Colonic mucosa (tissue), 4 donors: ENCODE results near the gene UBE2F. TPM values are rescaled to one million over a fixed set of nuclear protein-coding genes. Genes with fewer than 3 reads are reported as not detected.

Experiments
- DNase-seq: peaks from one replicate; pipeline ENCODE4 v3.0.0-alpha.2; 2020
- H3K27ac ChIP-seq: fragments of 200-600 bp; one replicate; pipeline ENCODE4 v1.8.0; 2021
- H3K27me3 ChIP-seq: fragments of 200-600 bp; one replicate; pipeline ENCODE4 v1.8.0; 2021
- H3K36me3 ChIP-seq: fragments of 200-600 bp; one replicate; pipeline ENCODE4 v1.8.0; 2021
- H3K4me1 ChIP-seq: fragments of 200-600 bp; one replicate; pipeline ENCODE4 v1.8.0; 2021; ENCODE audit warnings: mild to moderate bottlenecking
- H3K4me3 ChIP-seq: fragments of 200-600 bp; one replicate; pipeline ENCODE4 v1.8.0; 2021
- H3K9ac ChIP-seq, 2 donors: one replicate each; pipeline ENCODE4 v1.7.0; 2013; ENCODE audit warnings: control low read depth in 2 of 2, low read depth in 2 of 2, low read length in 2 of 2
- H3K9me3 ChIP-seq: fragments of 200-600 bp; one replicate; pipeline ENCODE4 v1.8.0; 2021
- intact Hi-C: fragments of 100-400 bp; cut with DNase I; formaldehyde crosslinking; loops from one replicate; pipeline ENCODE4 v1.14.1; 2022
- total RNA-seq, 2 donors: library from RNA; stranded (reverse); fragmentation: NEBNext Ultra II Directional in 1 of 2; extraction: Animal tissue kit (Norgen Biotek cat#: 25700) in 1 of 2; gene quantifications; one replicate each; pipeline ENCODE4 v1.2.1, GENCODE V29; 2021
- TF ChIP-seq, protein P1 (sequence below): fragments of 200-600 bp; IDR thresholded peaks from one replicate; pipeline ENCODE4 v1.8.0; 2022; ENCODE audit warnings: antibody characterized with exemption, mild to moderate bottlenecking
- donor health status: healthy.
- donor health status: DM: no; HTN: no; CAD: no.
- donor health status: DM: no; HTN: no; CAD: no.

UBE2F gene
- total RNA-seq, 2 donors from 2014 or later = 51.8 to 54.7 TPM

DNA sequence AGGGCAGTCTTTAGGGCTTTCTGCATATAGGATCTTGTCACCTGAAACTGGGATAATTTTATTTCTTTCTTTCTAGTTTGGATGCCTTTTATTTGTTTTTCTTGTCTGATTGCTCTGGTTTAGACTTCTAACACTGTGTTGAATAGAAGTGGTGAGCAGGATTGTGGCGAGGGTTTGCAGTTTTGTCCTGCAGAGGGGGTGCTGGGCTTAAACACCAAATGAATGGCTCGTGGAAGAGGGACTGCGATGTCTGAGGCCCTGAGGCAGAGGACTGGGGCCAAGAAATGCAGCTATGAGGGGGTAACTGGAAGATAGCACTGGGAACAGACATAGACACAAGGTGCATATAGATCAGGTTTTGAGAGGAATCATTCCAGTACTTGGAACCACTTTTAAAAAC, 20.5 kb downstream of the UBE2F start:
- H3K36me3 ChIP-seq = no peaks in the 10 kb centered on the region
- H3K9me3 ChIP-seq = no peaks in the 10 kb centered on the region
- no peak overlapping the region for H3K27ac ChIP-seq
- no peak overlapping the region for H3K4me3 ChIP-seq
- TF ChIP-seq, protein P1, sequence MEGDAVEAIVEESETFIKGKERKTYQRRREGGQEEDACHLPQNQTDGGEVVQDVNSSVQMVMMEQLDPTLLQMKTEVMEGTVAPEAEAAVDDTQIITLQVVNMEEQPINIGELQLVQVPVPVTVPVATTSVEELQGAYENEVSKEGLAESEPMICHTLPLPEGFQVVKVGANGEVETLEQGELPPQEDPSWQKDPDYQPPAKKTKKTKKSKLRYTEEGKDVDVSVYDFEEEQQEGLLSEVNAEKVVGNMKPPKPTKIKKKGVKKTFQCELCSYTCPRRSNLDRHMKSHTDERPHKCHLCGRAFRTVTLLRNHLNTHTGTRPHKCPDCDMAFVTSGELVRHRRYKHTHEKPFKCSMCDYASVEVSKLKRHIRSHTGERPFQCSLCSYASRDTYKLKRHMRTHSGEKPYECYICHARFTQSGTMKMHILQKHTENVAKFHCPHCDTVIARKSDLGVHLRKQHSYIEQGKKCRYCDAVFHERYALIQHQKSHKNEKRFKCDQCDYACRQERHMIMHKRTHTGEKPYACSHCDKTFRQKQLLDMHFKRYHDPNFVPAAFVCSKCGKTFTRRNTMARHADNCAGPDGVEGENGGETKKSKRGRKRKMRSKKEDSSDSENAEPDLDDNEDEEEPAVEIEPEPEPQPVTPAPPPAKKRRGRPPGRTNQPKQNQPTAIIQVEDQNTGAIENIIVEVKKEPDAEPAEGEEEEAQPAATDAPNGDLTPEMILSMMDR = no peak
- DNase-seq = no peak
- no peaks in the 10 kb centered on the region for H3K4me1 ChIP-seq
- intact Hi-C loops = no loop called here
- H3K9ac ChIP-seq = no peak overlapping the region
- no peaks in the 10 kb centered on the region for H3K27me3 ChIP-seq

DNA sequence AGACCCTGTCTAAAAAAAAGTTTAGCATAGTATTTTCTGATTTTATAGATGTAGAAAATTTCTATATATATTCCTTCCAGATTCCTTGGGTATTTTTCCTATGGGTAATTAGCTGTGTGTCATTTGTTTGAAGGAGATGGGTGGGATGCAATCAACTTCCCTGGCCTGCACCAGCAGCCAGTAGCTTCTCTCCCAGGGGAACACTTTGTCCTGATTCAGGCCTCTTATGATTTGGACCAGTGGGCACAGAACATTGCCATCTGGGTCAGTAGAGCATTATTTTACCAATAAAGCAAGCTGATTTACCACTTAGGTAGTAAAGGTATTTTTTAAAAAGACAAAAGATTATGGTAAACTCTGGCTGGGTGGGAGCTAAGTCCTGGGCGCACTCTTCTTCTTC, 26.9 kb downstream of the UBE2F start:
- intact Hi-C loops = no loop called here
- Histone ChIP-seq H3K4me3 (no peak overlapping the region), H3K9me3 (no peaks in the 10 kb centered on the region), H3K9ac (no peak overlapping the region), H3K36me3 (no peaks in the 10 kb centered on the region), H3K27me3 (no peaks in the 10 kb centered on the region), H3K4me1 (no peaks in the 10 kb centered on the region), H3K27ac (no peak overlapping the region)
- no peak for DNase-seq
- TF ChIP-seq, protein P1 = no peak

DNA sequence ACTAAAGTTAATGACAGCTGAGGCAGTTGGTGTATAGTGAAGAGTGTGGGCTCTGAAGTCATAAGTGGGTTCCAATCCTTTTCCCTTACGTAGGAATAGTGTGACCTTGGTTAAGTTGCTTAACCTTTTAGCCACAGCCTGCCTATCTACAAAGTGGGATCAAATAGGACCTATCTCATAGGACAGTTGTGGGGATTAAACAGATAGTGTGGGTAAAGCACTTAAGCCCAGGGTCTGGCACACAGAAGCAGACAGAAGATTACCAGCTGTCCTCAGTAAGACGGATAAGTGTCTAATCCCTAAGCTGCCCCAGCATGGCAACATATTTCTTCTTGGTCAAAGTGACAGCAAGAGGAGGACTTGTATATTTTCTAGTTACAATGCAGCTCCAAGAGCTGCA, 28.2 kb downstream of the UBE2F start:
- intact Hi-C loops = no loop called here

DNA sequence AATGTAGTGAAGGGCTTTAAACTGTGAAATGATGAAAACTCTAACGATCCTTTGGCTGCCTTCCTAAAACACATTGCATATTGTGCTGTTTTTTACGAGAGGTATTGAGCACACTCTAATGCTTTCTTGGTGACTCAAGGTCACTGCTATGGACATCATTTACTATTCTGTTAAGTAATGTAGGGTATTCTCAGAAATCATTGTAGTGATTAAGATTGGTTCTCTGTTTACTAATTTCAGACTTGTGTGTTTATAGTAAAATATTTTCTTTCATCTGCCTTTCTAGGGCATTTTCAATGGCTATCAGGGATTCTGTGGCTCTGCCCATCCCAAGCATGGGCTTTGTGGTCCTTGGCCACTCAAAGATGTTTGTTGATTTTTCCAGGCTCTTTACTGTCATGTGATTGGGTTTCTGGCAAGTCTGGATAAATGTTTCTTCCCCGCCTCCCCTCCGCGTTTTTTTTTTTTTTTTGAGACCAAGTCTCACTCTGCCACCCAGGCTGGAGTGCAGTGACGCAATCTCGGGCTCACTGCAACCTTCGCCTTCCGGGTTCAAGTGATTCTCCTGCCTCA, 29.3 kb downstream of the UBE2F start:
- Histone ChIP-seq H3K36me3 (no peaks in the 10 kb centered on the region), H3K27me3 (no peaks in the 10 kb centered on the region), H3K9me3 (no peaks in the 10 kb centered on the region), H3K4me1 (no peaks in the 10 kb centered on the region), H3K9ac (no peak overlapping the region), H3K4me3 (no peak overlapping the region), H3K27ac (no peak overlapping the region)
- no peak for DNase-seq
- intact Hi-C loops = no loop called here
- TF ChIP-seq, protein P1 = no peak

More for the DNA sequence above, 28.2 kb downstream of the UBE2F start:
- no peaks in the 10 kb centered on the region for H3K36me3 ChIP-seq
- no peaks in the 10 kb centered on the region for H3K9me3 ChIP-seq
- no peaks in the 10 kb centered on the region for H3K4me1 ChIP-seq
- no peaks in the 10 kb centered on the region for H3K27me3 ChIP-seq
- H3K4me3 ChIP-seq = no peak overlapping the region
- no peak for DNase-seq
- H3K27ac ChIP-seq = no peak overlapping the region
- no peak overlapping the region for H3K9ac ChIP-seq
- TF ChIP-seq, protein P1 = no peak

DNA sequence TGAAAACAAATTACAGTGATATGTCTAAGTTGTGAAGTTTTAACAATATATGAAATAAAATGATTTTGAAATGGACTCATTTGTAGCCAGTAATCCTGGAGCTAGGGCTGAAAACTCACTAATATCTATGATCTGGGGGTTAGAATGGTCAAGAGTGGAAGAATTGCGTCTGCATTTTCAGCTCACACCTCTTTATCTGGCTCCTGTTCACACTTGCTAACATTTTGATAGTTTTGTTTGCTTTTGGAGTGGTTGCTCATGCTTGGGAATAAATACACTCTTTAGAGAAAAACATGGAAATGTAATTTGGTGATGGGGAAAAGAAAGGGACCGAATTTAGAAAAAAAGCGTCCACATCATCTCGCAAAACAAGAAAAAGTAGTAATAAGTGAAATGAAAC, 30.7 kb downstream of the UBE2F start:
- intact Hi-C loops = no loop called here
- Histone ChIP-seq H3K36me3 (no peaks in the 10 kb centered on the region), H3K27ac (no peak overlapping the region), H3K9me3 (no peaks in the 10 kb centered on the region), H3K4me3 (no peak overlapping the region), H3K4me1 (no peaks in the 10 kb centered on the region), H3K9ac (no peak overlapping the region), H3K27me3 (no peaks in the 10 kb centered on the region)
- TF ChIP-seq, protein P1 = no peak
- no peak for DNase-seq
